ENCODE data around the gene PROZ.
"Not testable (repeated sequence)": the region's sequence is repeated elsewhere in the genome, so short reads cannot be mapped to it uniquely, and the experiment has no call there.

Gene PROZ

GRCh38 chr13:113159701-113160100 is 1.3 kb downstream of the PROZ start:
- no peak for TF ChIP-seq CTCF (conservative IDR thresholded peaks at IDR 0.05; ENCODE audit: control insufficient read depth, insufficient read depth, low read depth, low read length)
- no peak overlapping the region for H3K4me3 ChIP-seq (ENCODE audit: control insufficient read depth, low read depth, low read length)
- no peak for DNase-seq (ENCODE audit: low read depth)

GRCh38 chr13:113160983-113161382 is 2.5 kb downstream of the PROZ start:
- DNase-seq (ENCODE audit: low read depth), result no peak
- no peak overlapping the region for H3K4me3 ChIP-seq (ENCODE audit: control insufficient read depth, low read depth, low read length)
- no peak for TF ChIP-seq CTCF (conservative IDR thresholded peaks at IDR 0.05; ENCODE audit: control insufficient read depth, insufficient read depth, low read depth, low read length)

- DNase-seq (ENCODE audit: low read depth), result no peak
- no peak for TF ChIP-seq CTCF (conservative IDR thresholded peaks at IDR 0.05; ENCODE audit: control insufficient read depth, insufficient read depth, low read depth, low read length)
- no peak overlapping the region for H3K4me3 ChIP-seq (ENCODE audit: control insufficient read depth, low read depth, low read length)
Observed at GRCh38 chr13:113161433-113161832, 3.0 kb downstream of the PROZ start.

GRCh38 chr13:113161975-113162374 is 3.5 kb downstream of the PROZ start:
- DNase-seq (ENCODE audit: low read depth); H3K4me3 ChIP-seq (ENCODE audit: control insufficient read depth, low read depth, low read length): not testable (repeated sequence)

- no peak for DNase-seq (ENCODE audit: low read depth)
- no peak overlapping the region for H3K4me3 ChIP-seq (ENCODE audit: control insufficient read depth, low read depth, low read length)
- TF ChIP-seq CTCF (conservative IDR thresholded peaks at IDR 0.05; ENCODE audit: control insufficient read depth, insufficient read depth, low read depth, low read length), result no peak
Observed at GRCh38 chr13:113162783-113163685, 4.6 kb downstream of the PROZ start.

- no peak overlapping the region for H3K4me3 ChIP-seq (ENCODE audit: control insufficient read depth, low read depth, low read length)
- no peak for DNase-seq (ENCODE audit: low read depth)
- no peak for TF ChIP-seq CTCF (conservative IDR thresholded peaks at IDR 0.05; ENCODE audit: control insufficient read depth, insufficient read depth, low read depth, low read length)
Observed at GRCh38 chr13:113164492-113164891, 6.0 kb downstream of the PROZ start.

- no peak for TF ChIP-seq CTCF (conservative IDR thresholded peaks at IDR 0.05; ENCODE audit: control insufficient read depth, insufficient read depth, low read depth, low read length)
Observed at GRCh38 chr13:113166266-113166665, 7.8 kb downstream of the PROZ start.

More at GRCh38 chr13:113166266-113166665, 7.8 kb downstream of the PROZ start:
- no peak overlapping the region for H3K4me3 ChIP-seq (ENCODE audit: control insufficient read depth, low read depth, low read length)
- no peak for DNase-seq (ENCODE audit: low read depth)

All from fibroblast of mammary gland (primary cell).